Tibial artery (tissue), 4 donors: Measurements from ENCODE around the gene DNAJC13.

Source experiments
- DNase-seq, 2 donors: peaks; one replicate each; pipeline ENCODE4 v3.0.0-alpha.2; 2019
- H3K27ac ChIP-seq, 2 donors: fragments of 200-600 bp; sonication (generic) in 1 of 2; 1 replicate in 1 of 2; 2 replicates in 1 of 2; pipeline ENCODE4 v1.5.1; 2018 to 2019; ENCODE audit warnings: mild to moderate bottlenecking in 1 of 2
- H3K27me3 ChIP-seq, 2 donors: fragments of 200-600 bp; sonication (generic) in 1 of 2; one replicate each; pipeline versions ENCODE4 v1.5.1 to v1.6.0; 2016 to 2019
- H3K36me3 ChIP-seq, 3 donors: fragments of 200-600 bp; sonication (generic) in 2 of 3; one replicate each; pipeline ENCODE4 v1.5.1; 2016 to 2019; ENCODE audit warnings: mild to moderate bottlenecking in 2 of 3
- H3K4me1 ChIP-seq, 4 donors: fragments of 200-600 bp; sonication (generic) in 2 of 4; 1 replicate in 3 of 4; 2 replicates in 1 of 4; pipeline ENCODE4 v1.5.1; 2016 to 2019
- H3K4me3 ChIP-seq, 2 donors: fragments of 200-600 bp; sonication (generic) in 1 of 2; 1 replicate in 1 of 2; 2 replicates in 1 of 2; pipeline ENCODE4 v1.5.1; 2018 to 2019; ENCODE audit warnings: mild to moderate bottlenecking in 2 of 2
- H3K9me3 ChIP-seq, 3 donors: fragments of 200-600 bp; sonication (generic) in 1 of 3; one replicate each; pipeline ENCODE4 v1.5.1; 2016 to 2019
- CTCF ChIP-seq, 2 experiments: fragments of 200-600 bp in 1 of 2; fragments of 450-650 bp in 1 of 2; IDR thresholded peaks; one replicate each; pipeline ENCODE4 v1.5.1; 2017 to 2019; ENCODE audit warnings: antibody characterized with exemption in 2 of 2, mild to moderate bottlenecking in 1 of 2, moderate library complexity in 1 of 2
- intact Hi-C: fragments of 100-400 bp; cut with DNase I; formaldehyde crosslinking; loops from one replicate; pipeline ENCODE4 v1.15.0; 2023; ENCODE audit warnings: low total_unique reads

Gene DNAJC13

GRCh38 chr3:132535575-132536441 lies 118.5 kb downstream of the DNAJC13 start:
- intact Hi-C loops = loop anchor here (2.0 kb wide), 1 partner anchor 109 kb away; no protein-coding TSS in a partner anchor
- DNase-seq = peak; percentile 65 to 74
- peak overlapping the region; percentile 34 to 43 for H3K27ac ChIP-seq
- peaks cover 25 to 71% (median 38%) of the 10 kb centered on the region in 3 donors for H3K36me3 ChIP-seq
- peak; percentile 57 to 72 for TF ChIP-seq CTCF (IDR thresholded peaks at IDR 0.05)
- H3K9me3 ChIP-seq = no peaks in the 10 kb centered on the region
- no peaks in the 10 kb centered on the region for H3K27me3 ChIP-seq
- no peak overlapping the region for H3K4me3 ChIP-seq
- H3K4me1 ChIP-seq = peaks cover 0 to 8% (median 2%) of the 10 kb centered on the region in 4 donors

GRCh38 chr3:132536442-132537153 lies 119.3 kb downstream of the DNAJC13 start:
- peak overlapping the region; percentile 34 to 43 for H3K27ac ChIP-seq
- H3K36me3 ChIP-seq = peaks cover 20 to 69% (median 37%) of the 10 kb centered on the region in 3 donors
- intact Hi-C loops = loop anchor here (2.0 kb wide), 1 partner anchor 108 kb away; no protein-coding TSS in a partner anchor

GRCh38 chr3:132537297-132537696 lies 120.0 kb downstream of the DNAJC13 start:
- intact Hi-C loops = loop anchor here (2.0 kb wide), 1 partner anchor 108 kb away; no protein-coding TSS in a partner anchor

More at GRCh38 chr3:132536442-132537153, 119.3 kb downstream of the DNAJC13 start:
- no peak for DNase-seq
- Histone ChIP-seq H3K9me3 (no peaks in the 10 kb centered on the region), H3K4me3 (no peak overlapping the region), H3K4me1 (peaks cover 0 to 8% (median 2%) of the 10 kb centered on the region in 4 donors), H3K27me3 (no peaks in the 10 kb centered on the region)
- no peak for TF ChIP-seq CTCF (IDR thresholded peaks at IDR 0.05)

GRCh38 chr3:132538072-132538471 lies 120.8 kb downstream of the DNAJC13 start:
- TF ChIP-seq CTCF (IDR thresholded peaks at IDR 0.05) = no peak
- Histone ChIP-seq H3K4me1 (peaks cover 0 to 10% (median 4%) of the 10 kb centered on the region in 4 donors), H3K36me3 (peaks cover 20 to 59% (median 33%) of the 10 kb centered on the region in 3 donors), H3K27ac (no peak overlapping the region), H3K4me3 (no peak overlapping the region), H3K27me3 (no peaks in the 10 kb centered on the region), H3K9me3 (no peaks in the 10 kb centered on the region)
- intact Hi-C loops = no loop called here
- no peak for DNase-seq

More at GRCh38 chr3:132537297-132537696, 120.0 kb downstream of the DNAJC13 start:
- Histone ChIP-seq H3K4me3 (no peak overlapping the region), H3K27me3 (no peaks in the 10 kb centered on the region), H3K4me1 (peaks cover 0 to 8% (median 2%) of the 10 kb centered on the region in 4 donors), H3K27ac (no peak overlapping the region), H3K9me3 (no peaks in the 10 kb centered on the region), H3K36me3 (peaks cover 20 to 62% (median 33%) of the 10 kb centered on the region in 3 donors)
- TF ChIP-seq CTCF (IDR thresholded peaks at IDR 0.05) = no peak
- no peak for DNase-seq

- peaks cover 0 to 15% (median 4%) of the 10 kb centered on the region in 4 donors for H3K4me1 ChIP-seq
- H3K9me3 ChIP-seq = no peaks in the 10 kb centered on the region
- H3K36me3 ChIP-seq = peaks cover 20 to 43% (median 26%) of the 10 kb centered on the region in 3 donors
- H3K4me3 ChIP-seq = no peak overlapping the region
- H3K27me3 ChIP-seq = no peaks in the 10 kb centered on the region
- TF ChIP-seq CTCF (IDR thresholded peaks at IDR 0.05) = no peak
- no peak overlapping the region for H3K27ac ChIP-seq
- no peak for DNase-seq
- intact Hi-C loops = no loop called here
Observed at GRCh38 chr3:132539681-132540080, 122.4 kb downstream of the DNAJC13 start.
